ENCODE data around the gene C2orf80.
A peak's percentile ranks its signal among the peaks of the same experiment; 100 is the strongest.
"Not testable (repeated sequence)": the region's sequence is repeated elsewhere in the genome, so short reads cannot be mapped to it uniquely, and the experiment has no call there.

C2orf80 gene

GRCh38 chr2:208142240-208142924 is 47.4 kb downstream of the C2orf80 start:
- TF ChIP-seq, protein P1, sequence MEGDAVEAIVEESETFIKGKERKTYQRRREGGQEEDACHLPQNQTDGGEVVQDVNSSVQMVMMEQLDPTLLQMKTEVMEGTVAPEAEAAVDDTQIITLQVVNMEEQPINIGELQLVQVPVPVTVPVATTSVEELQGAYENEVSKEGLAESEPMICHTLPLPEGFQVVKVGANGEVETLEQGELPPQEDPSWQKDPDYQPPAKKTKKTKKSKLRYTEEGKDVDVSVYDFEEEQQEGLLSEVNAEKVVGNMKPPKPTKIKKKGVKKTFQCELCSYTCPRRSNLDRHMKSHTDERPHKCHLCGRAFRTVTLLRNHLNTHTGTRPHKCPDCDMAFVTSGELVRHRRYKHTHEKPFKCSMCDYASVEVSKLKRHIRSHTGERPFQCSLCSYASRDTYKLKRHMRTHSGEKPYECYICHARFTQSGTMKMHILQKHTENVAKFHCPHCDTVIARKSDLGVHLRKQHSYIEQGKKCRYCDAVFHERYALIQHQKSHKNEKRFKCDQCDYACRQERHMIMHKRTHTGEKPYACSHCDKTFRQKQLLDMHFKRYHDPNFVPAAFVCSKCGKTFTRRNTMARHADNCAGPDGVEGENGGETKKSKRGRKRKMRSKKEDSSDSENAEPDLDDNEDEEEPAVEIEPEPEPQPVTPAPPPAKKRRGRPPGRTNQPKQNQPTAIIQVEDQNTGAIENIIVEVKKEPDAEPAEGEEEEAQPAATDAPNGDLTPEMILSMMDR (conservative IDR thresholded peaks at IDR 0.05), result no peak
- peak overlapping the region; percentile 55 for H3K27ac ChIP-seq

DNA sequence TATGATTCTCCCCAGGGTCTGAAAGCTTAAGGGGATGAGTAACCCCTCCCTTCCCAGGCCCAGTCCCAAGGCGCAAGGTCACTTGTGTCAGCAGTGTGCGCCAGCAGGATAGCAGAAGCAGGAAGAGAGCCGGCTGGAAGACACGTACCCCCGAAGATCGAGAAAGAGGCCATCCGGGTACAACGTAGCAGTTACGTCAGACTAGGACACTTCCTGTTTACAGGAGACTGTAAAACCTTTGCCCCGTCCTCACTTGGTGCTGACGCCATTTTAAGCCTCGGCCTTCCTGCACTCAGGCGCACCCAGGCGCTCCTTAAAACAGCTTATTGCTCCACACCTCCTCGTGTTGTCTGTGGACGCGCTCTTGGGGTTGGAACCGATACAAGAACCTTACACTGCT is 50.4 kb downstream of the C2orf80 start:
- TF ChIP-seq, protein P1 (conservative IDR thresholded peaks at IDR 0.05), result no peak
- H3K27ac ChIP-seq, result no peak overlapping the region

DNA sequence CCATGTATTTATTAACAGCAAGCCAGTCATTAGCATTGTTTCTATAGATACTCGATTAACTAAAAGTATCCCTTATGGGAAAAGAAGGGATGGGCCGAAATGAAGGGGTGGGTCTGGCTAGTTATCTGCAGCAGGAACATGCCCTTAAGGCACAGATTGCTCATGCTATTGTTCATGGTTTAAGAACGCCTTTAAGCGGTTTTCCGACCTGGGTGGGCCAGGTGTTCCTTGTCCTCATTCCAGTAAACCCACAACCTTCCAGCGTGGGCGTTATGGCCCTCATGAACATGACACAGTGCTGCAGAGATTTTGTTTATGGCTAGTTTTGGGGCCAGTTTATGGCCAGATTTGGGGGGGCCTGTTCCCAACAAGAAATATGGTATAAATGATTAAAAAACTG is 51.5 kb downstream of the C2orf80 start:
- H3K27ac ChIP-seq, result not testable (repeated sequence)

DNA sequence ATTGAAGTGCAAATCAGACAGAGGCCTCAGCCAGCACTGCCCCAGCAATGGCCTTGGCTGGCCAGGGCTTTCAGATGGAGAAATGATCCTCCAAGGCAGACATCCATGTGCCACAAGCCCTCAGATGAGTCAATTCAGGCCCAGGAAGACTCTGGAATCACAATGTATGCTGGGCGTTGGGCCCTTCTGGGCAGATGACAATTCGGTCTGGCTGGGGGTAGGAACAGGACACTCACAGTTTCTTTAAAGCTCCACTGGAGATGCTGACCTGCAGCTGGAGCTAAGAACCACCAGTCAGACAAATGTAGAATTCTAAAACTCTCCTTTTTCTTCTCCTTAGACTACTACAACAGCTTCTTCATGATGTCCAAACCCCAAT is 53.1 kb downstream of the C2orf80 start:
- TF ChIP-seq, protein P1 (conservative IDR thresholded peaks at IDR 0.05), result no peak
- H3K27ac ChIP-seq, result no peak overlapping the region

GRCh38 chr2:208135794-208136715 is 53.8 kb downstream of the C2orf80 start:
- H3K27ac ChIP-seq, result no peak overlapping the region
- TF ChIP-seq, protein P1 (conservative IDR thresholded peaks at IDR 0.05), result no peak

GRCh38 chr2:208134928-208135586 is 54.8 kb downstream of the C2orf80 start:
- TF ChIP-seq, protein P1 (conservative IDR thresholded peaks at IDR 0.05), result no peak
- H3K27ac ChIP-seq, result peak overlapping the region; percentile 23; the same call in 1 of the 2 replicates

DNA sequence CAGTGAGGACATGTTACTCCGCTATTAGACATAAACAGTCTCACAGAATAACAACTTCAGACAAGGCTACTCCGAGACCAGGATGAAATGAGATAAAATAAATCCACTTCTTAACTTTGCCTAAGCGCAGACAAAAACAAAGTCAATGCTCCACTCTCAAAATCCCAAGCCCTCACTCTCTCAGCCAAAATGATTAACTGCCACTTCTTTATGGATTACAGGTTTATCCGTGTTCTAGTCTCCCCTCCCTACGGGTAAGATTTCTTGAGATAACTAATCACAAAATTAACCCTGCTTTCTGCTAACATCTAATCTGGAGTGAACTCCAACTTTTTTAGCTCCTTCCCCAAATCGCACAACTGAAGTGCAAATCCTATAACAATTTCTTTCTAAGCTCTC is 59.1 kb downstream of the C2orf80 start:
- no peak overlapping the region for H3K27ac ChIP-seq
- TF ChIP-seq, protein P1 (conservative IDR thresholded peaks at IDR 0.05), result no peak

Measured in VCaP (cell line).